KOPT-K1 (cell line): ENCODE data around the gene PDHX.

Source experiments
- H3K27ac ChIP-seq: fragments of 200-600 bp; sonication (generic); 2 replicates; pipeline ENCODE4 v1.5.1; 2016; ENCODE audit warnings: antibody characterized with exemption, mild to moderate bottlenecking, low read depth, low read length; ENCODE audit not compliant: poor library complexity, severe bottlenecking
- H3K36me3 ChIP-seq: fragments of 200-600 bp; sonication (generic); 2 replicates; pipeline ENCODE4 v1.5.1; 2017; ENCODE audit warnings: antibody characterized with exemption, mild to moderate bottlenecking, low read length, moderate library complexity; ENCODE audit not compliant: insufficient read depth
- H3K9me3 ChIP-seq: fragments of 200-600 bp; sonication (generic); 2 replicates; pipeline ENCODE4 v1.5.1; 2017; ENCODE audit warnings: antibody characterized with exemption, low read length, mild to moderate bottlenecking; ENCODE audit not compliant: insufficient read depth, poor library complexity, severe bottlenecking

The PDHX gene

DNA sequence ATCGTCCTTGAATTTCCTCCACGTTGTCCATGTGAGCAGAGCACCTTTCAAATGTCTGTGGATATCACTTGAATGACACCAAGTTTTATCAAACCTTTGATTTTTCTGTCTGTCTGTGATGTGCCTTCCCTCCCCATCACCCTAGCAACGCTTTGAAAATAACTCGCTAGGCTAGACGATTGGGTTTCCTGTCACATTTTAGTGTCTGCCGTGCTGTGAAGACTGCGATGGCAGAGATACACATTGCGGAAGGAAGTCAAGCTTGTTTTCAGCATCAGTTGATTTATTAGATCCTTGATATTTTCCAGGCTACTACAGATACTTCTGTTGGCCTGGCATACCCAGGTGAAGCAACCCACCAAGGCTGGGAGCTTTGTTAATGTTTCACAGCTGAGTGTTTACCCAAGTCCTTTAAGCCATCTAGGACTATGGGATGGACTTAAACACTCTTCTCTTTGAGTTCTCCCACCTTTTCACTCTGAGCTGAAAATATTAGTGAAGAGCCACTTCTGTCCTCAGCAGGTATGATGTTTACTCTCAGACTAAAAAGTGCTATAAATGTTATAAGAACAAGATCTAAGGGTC, 128.9 kb downstream of the PDHX start:
- Histone ChIP-seq H3K9me3 (peaks cover 10% of the 10 kb centered on the region), H3K36me3 (no peaks in the 10 kb centered on the region), H3K27ac (peak overlapping the region; percentile 67)
